ENCODE data around the gene UBE2H. TPM values are rescaled to one million over a fixed set of nuclear protein-coding genes. Genes with fewer than 3 reads are reported as not detected.
A peak's percentile ranks its signal among the peaks of the same experiment; 100 is the strongest.

Gene UBE2H
- total RNA-seq, 1 donor from 2014 or later: 80.7 TPM

DNA sequence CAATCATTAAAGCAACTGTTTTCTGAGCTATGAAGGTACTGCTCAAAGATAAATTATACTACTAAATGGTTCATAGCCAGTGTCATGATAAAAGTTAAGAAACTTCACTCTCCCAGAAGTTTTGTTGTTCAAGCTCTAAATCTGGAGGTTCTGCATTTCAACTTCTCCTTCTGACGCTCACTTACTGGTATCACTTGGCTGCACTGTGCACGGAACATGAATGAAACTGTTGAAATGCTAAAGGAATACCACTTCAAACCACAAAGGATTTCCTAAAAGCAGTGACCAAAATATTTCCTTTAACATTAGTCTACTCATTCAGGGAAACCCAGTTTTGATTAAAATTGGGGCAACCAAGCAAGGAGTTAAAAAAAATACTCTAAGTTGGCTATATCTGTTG is 93.6 kb downstream of the UBE2H start:
- H3K9me3 Mint-ChIP-seq: no peaks in the 10 kb centered on the region

DNA sequence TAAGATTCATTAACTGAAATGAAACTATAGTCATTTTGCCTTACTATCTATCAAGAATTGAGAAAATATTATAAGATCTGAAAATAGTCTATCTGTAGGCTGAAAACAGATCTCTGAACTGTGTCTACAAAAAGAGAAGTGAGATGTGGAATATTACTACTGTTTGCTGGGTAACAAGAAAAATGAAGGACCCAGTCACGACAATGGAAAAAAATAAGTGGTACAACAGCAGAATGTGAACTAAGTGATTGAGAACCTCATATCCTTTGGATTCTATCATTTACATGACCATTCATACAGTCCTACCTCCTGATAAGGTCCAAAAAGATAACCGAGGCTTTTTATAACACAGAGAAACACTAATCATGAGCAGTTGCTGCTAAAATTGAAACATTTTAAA is 94.3 kb downstream of the UBE2H start:
- H3K4me3 Mint-ChIP-seq: no peak overlapping the region
- DNase-seq (ENCODE audit: extremely low spot score, unreplicated experiment): no peak
- peaks cover 71% of the 10 kb centered on the region for H3K4me1 Mint-ChIP-seq (ENCODE audit: unreplicated experiment)
- peaks cover 25% of the 10 kb centered on the region for H3K36me3 Mint-ChIP-seq
- no peaks in the 10 kb centered on the region for H3K27me3 Mint-ChIP-seq
- TF ChIP-seq, protein P1, sequence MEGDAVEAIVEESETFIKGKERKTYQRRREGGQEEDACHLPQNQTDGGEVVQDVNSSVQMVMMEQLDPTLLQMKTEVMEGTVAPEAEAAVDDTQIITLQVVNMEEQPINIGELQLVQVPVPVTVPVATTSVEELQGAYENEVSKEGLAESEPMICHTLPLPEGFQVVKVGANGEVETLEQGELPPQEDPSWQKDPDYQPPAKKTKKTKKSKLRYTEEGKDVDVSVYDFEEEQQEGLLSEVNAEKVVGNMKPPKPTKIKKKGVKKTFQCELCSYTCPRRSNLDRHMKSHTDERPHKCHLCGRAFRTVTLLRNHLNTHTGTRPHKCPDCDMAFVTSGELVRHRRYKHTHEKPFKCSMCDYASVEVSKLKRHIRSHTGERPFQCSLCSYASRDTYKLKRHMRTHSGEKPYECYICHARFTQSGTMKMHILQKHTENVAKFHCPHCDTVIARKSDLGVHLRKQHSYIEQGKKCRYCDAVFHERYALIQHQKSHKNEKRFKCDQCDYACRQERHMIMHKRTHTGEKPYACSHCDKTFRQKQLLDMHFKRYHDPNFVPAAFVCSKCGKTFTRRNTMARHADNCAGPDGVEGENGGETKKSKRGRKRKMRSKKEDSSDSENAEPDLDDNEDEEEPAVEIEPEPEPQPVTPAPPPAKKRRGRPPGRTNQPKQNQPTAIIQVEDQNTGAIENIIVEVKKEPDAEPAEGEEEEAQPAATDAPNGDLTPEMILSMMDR (conservative IDR thresholded peaks at IDR 0.05): no peak
- peak overlapping the region; percentile 40 for H3K27ac Mint-ChIP-seq
- H3K9me3 Mint-ChIP-seq: no peaks in the 10 kb centered on the region

More for the DNA sequence above, 93.6 kb downstream of the UBE2H start:
- peaks cover 25% of the 10 kb centered on the region for H3K36me3 Mint-ChIP-seq
- TF ChIP-seq, protein P1 (conservative IDR thresholded peaks at IDR 0.05): no peak
- H3K4me3 Mint-ChIP-seq: no peak overlapping the region
- H3K27me3 Mint-ChIP-seq: no peaks in the 10 kb centered on the region
- H3K27ac Mint-ChIP-seq: no peak overlapping the region
- DNase-seq (ENCODE audit: extremely low spot score, unreplicated experiment): no peak
- peaks cover 67% of the 10 kb centered on the region for H3K4me1 Mint-ChIP-seq (ENCODE audit: unreplicated experiment)

DNA sequence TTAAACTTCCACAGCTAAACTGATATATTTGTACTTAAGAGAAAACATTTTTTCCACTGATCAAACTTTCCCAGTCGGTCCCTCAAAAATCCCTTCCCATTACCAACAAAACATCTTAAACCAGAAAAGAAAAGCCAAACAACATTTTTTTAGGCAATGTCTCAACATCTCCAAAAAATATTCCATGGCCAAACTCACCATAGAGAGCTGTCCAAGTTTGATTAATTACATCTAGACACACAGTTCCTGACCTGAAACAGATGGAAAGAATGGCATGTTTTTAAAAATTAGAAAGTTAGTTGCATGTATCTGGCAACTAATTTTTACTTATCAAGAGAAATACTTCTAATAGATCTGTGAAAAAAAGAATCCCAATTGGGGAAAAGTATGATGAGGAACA is 95.4 kb downstream of the UBE2H start:
- H3K36me3 Mint-ChIP-seq: peaks cover 26% of the 10 kb centered on the region
- peaks cover 71% of the 10 kb centered on the region for H3K4me1 Mint-ChIP-seq (ENCODE audit: unreplicated experiment)
- TF ChIP-seq, protein P1 (conservative IDR thresholded peaks at IDR 0.05): no peak
- no peaks in the 10 kb centered on the region for H3K9me3 Mint-ChIP-seq
- DNase-seq (ENCODE audit: extremely low spot score, unreplicated experiment): no peak
- H3K4me3 Mint-ChIP-seq: no peak overlapping the region
- H3K27ac Mint-ChIP-seq: peak overlapping the region; percentile 40
- H3K27me3 Mint-ChIP-seq: no peaks in the 10 kb centered on the region

DNA sequence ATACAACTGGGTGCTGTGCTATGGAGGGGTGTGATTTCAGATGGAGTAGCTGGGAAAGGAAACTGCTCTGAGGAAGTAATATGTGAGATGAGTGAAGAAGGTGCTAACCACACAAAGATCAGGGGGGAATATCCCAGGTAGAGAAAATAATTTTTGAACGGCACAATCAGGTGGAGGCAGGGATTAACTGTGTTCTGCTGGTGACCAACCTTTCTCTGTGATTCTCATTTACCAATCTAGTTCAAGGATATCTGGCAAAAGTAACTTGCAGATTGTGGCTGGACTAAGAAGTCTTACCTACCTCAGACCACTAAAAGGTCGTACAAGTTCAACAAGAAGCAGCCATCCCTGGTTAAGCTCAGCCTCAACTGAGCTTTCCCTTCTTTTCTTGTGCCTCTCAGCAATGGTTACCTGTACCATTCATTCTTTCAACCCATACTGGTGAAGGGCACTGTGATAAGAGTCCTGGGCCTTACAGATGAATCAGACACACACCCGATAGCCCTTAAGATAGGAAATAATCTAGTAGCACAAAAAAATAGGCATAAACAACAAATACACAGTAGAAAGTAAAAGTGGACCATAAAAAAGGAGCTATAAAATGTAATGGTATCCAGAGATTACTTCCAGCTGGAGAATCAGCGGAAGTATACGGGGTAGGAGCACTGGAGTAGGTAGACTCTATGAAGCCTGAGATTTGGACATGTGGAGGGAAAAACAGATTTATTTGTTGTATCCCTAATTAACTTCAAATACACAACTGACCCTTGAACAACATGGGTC is 96.6 kb downstream of the UBE2H start:
- DNase-seq (ENCODE audit: extremely low spot score, unreplicated experiment): no peak
- Mint-ChIP-seq H3K4me1 (ENCODE audit: unreplicated experiment) (peaks cover 78% of the 10 kb centered on the region), H3K27ac (no peak overlapping the region)

DNA sequence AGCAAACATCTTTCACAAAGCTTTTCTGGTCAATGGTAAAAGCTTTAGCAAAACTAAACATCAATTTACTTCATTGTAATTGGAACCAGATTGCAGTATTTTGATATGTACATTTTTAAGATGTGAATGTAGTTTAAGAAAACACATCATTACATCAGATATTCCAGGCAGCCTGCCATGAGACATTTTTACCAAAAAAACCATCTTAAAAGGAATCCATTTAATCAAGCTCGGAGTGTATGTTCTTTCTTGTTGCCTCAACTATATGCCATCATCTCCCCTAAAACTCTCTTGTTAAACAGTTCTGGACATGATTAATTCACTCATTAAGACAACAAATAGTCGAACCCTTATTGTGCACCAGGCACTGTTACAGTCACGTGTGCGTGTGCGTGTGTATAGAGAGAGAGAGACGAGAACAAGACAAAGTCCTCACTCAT is 97.5 kb downstream of the UBE2H start:
- DNase-seq (ENCODE audit: extremely low spot score, unreplicated experiment): no peak
- Mint-ChIP-seq H3K9me3 (no peaks in the 10 kb centered on the region), H3K4me1 (ENCODE audit: unreplicated experiment) (peaks cover 75% of the 10 kb centered on the region), H3K27ac (no peak overlapping the region), H3K27me3 (no peaks in the 10 kb centered on the region), H3K4me3 (no peak overlapping the region), H3K36me3 (peaks cover 26% of the 10 kb centered on the region)
- TF ChIP-seq, protein P1 (conservative IDR thresholded peaks at IDR 0.05): no peak

More for the DNA sequence above, 96.6 kb downstream of the UBE2H start:
- peaks cover 28% of the 10 kb centered on the region for H3K36me3 Mint-ChIP-seq
- TF ChIP-seq, protein P1 (conservative IDR thresholded peaks at IDR 0.05): no peak
- H3K4me3 Mint-ChIP-seq: peak overlapping the region; percentile 32
- no peaks in the 10 kb centered on the region for H3K27me3 Mint-ChIP-seq
- H3K9me3 Mint-ChIP-seq: no peaks in the 10 kb centered on the region
